Measurements from ENCODE around the gene TM9SF3.

The TM9SF3 gene

DNA sequence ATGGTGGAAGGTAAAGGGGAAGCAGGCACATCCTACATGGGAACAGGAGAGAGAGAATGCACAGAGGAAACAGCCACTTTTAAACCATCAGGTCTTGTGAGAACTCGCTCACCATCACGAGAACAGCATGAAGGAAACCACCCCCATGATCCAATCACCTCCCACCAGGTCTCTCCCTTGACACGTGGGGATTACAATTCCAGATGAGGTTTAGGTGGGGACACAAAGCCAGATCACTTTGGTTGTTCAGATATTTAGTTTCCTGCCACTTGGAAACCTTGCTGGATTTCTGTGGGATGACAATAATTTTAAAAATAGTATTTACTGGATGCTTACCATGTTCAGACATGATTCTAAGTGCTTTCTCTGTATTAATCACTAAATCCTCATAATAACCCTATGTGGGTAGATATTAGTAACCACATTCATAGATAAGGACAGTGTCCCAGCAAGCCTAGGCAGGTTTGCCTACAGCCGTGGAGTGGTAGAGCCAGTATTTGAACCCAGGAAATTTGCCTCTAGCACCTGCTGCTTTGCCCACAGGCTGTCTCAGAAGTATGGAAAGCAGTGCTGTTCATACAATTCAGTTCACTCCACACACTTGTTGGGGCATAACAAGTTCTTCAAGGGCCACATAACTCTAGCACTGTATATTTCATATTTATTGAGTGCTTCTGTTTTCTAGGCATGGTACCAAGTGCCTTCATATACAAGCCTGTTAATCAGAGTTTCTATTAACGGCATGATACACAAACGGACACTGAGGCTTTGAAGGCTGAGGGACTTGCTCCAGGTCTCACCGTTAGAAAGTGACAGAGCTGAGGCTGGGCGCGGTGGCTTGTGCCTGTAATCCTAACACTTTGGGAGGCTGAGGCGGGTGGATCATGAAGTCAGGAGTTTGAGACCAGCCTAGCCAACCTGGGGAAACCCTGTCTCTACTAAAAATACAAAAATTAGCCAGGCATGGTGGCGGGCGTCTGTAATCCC, 81.4 kb downstream of the TM9SF3 start:
- DNase-seq = no peak

- no peak for DNase-seq
These were observed 84.1 kb downstream of the TM9SF3 start for GRCh38 chr10:96502561-96503282.

DNA sequence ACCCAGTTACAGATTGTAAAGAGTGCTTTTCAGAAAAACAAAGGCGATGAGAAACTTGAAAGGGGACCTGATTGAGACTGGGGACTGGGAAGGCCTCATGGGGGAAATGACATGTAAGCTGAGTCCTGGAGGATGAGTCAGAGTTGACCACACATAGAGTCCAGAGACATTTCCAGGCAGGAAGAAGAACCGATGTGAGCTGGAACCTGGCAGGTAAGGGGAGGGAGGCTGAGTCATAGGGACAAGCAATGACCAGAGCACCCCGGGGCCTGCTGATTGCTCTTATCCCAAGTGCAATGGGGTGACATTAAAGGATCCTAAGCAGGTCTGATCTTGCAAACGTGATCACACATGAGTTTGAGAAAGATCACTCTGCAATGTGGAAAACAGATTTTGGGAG, 84.8 kb downstream of the TM9SF3 start:
- DNase-seq = no peak

- no peak for DNase-seq
These were observed 86.3 kb downstream of the TM9SF3 start for GRCh38 chr10:96500519-96500918.

DNA sequence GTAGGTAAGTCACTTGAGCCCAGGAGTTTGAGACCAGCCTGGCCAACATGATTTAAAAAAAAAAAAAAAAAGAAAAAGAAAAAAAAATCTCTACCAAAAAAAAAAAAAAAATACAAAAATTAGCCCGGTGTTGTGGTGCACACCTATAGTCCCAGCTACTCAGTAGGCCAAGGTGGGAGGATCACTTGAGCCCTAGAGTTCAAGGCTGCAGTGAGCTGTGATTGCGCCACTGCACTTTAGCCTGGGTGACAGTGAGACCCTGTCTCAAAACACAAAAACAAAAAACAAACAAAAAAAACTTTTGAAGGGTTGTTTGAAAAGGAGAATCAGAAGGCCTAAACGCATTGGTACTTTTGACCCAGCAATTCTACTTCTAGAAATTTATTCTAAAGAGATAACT, 86.8 kb downstream of the TM9SF3 start:
- no peak for DNase-seq

GRCh38 chr10:96497391-96497790, 89.4 kb downstream of the TM9SF3 start:
- no peak for DNase-seq

- no peak for DNase-seq
These were observed 90.4 kb downstream of the TM9SF3 start for GRCh38 chr10:96496281-96496925.

- DNase-seq = no peak
These were observed 91.3 kb downstream of the TM9SF3 start for GRCh38 chr10:96495544-96495943.

DNA sequence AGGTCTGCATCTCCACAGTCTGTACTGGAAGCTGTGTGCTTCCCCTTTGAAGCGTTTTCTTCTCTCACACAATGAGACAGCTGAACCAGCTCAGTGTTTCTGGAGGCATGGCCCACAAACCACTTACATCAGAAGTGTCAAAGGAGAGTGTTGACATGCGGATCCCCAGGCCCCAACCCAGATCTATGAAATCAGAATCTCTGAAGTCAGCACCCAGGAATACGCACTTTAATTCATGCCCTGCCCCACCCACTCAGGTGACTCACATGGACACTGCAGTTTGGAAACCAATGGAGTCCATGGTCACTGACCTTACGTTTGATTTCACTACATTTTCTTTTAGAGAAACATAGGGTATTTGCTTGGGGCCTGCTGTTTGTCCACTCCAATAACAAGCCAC, 92.1 kb downstream of the TM9SF3 start:
- DNase-seq = no peak

DNA sequence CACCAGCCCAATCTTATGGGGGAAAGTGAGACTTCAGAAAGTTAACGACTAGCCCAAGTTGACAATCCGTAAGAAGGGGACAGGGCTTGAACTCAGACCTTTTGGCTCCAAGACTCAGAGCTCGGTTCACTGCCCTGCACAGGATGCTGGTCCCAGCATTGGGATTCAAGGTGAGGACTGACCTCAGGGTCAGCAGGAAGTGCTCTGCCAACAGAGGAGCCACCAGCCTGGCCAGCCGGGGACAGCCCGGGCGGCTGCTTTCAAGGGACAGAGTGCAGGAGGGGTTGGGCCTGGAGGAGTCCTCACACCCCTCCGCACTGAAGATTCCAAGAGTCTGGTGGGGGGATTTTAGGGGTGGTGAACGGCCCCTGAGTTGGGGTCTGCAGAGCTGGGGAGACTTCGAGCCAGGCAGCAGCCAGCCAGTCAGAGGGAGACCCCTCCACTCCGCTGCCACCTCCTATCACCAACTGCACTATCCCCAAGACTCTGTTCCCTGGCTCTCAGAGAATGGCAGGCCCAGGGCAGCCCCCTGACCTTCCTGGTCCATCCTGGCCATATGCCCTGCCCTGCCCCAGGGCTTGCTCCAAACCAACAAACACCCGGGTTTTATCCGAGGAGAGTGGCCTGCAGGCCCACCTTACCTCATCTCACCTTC, 92.8 kb downstream of the TM9SF3 start:
- DNase-seq = no peak

DNA sequence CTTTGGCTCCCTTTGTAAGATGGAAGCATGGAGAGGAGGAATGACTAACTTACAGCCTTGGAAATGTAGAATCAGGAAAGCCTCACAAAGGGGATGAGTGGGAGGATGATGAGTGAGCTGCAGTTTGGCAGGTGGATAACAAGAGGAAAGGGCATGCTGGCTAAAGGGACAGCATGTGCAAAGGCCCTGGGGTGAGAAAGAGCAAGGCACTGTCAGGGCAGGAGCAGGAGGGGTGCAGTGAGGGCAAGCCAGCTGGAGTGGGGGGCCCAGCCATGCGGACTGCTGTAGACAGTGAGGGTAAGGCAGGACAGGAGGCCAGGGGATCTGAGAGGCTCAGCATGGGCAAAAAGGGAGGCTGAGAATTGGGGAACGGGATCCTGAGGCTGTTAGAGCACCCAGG, 93.6 kb downstream of the TM9SF3 start:
- no peak for DNase-seq

DNA sequence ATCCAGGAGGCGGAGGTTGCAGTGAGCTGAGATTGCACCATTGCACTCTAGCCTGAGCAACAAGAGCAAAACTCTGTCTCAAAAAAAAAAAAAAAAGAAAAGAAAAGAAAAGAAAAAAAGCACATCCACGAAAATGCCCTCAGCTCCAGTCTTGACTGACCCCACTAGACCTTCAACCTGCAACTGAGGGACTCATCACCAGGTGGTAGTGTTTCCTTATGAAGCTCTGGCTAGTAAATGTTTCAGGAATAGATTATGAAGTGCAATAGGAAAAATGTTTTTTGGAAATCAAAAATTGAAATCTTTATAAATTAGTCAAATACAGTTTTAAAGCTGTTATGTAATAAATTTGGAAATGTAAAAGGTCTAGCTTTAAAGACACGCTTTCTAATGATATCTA, 95.5 kb downstream of the TM9SF3 start:
- DNase-seq = no peak

DNA sequence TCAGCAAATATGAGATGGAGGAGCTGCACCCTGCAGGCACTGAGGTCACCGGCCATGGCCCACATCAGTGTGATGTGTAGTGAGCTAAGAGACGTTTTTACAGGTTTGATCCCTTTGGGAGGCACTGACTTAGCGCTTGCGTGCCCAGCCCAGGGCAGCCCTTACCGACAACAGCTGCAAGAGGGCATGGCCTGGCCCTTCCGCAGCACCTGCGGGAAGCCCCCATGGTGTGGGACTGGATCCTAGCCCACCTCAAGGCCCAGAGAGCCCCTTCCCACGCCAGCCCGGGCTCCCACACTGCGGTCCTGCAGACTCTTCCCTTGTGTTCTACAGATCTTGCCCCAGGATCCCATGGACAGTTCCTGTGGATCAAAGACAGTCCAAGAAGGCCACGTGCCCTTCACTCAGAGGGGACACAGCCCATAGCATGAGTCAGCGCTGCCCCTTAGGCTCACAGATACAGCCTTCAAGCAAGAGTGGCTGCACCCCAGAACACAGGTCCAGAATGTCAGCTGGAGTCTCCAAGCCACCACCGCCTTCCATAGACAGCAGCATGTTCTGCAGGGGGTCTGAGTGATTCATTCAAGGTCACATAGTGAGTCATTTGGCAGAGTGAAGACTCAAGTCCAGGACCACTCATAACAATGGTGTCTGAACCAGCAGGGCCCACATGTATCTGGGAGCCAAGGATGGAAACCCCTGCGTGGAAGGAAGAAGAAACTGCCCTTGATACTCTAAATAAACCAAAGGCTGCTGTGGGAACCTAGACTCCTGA, 98.5 kb downstream of the TM9SF3 start:
- DNase-seq = no peak

GRCh38 chr10:96482815-96483588, 103.8 kb downstream of the TM9SF3 start:
- DNase-seq = no peak

GRCh38 chr10:96478355-96478754, 108.5 kb downstream of the TM9SF3 start:
- no peak for DNase-seq

DNA sequence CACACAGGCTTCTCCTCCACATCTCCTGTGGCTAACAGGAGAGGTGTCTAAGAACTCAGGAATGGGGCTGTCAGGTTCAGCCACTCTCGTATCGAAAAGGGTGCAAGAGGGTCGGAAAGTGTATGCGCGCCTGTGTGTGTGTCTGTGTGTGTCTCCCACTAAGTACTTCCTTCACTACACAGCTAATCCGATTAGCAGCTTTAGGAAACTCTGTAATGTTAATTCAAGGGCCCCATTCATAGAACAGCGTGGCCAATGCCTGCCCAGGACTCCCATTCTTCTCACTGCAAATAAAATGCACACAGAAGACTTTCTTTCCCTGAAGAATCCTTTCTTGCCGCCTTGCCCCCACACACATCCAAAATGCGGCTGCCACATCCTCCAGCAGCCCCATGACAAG, 112.9 kb downstream of the TM9SF3 start:
- no peak for DNase-seq

- DNase-seq = no peak
These were observed 116.6 kb downstream of the TM9SF3 start for GRCh38 chr10:96470116-96470743.

GRCh38 chr10:96468845-96469244, 118.0 kb downstream of the TM9SF3 start:
- no peak for DNase-seq
